Natural killer cell (primary cell): ENCODE results near the gene HRG. TPM values are rescaled to one million over a fixed set of nuclear protein-coding genes. Genes with fewer than 3 reads are reported as not detected.
"Not testable (repeated sequence)": the region's sequence is repeated elsewhere in the genome, so short reads cannot be mapped to it uniquely, and the experiment has no call there.

Experiments
- ATAC-seq, 3 donors: fragments of 150-1000 bp in 2 of 3; fragments of 200-7000 bp in 1 of 3; cut with Tn5 transposase; 1 replicate in 1 of 3; 2 replicates in 2 of 3; pipeline ENCODE4 v1.10.0; 2021; ENCODE audit warnings: mild to moderate bottlenecking in 2 of 3, moderate library complexity in 2 of 3
- DNase-seq, 2 donors: peaks; one replicate each; pipeline versions ENCODE4 v3.0.0 to v3.0.0-alpha.2; 2013 to 2021; ENCODE audit warnings: mixed read lengths in 1 of 2
- H3K27ac ChIP-seq: one replicate; pipeline ENCODE4 v1.5.1; 2013; ENCODE audit warnings: mild to moderate bottlenecking, low read length
- H3K27me3 ChIP-seq: one replicate; pipeline ENCODE4 v1.6.1; 2013; ENCODE audit warnings: low read length; ENCODE audit not compliant: control insufficient read depth, insufficient read depth
- H3K36me3 ChIP-seq: one replicate; pipeline ENCODE4 v1.6.1; 2013; ENCODE audit warnings: low read length; ENCODE audit not compliant: control insufficient read depth, insufficient read depth
- H3K4me1 ChIP-seq: one replicate; pipeline ENCODE4 v1.6.1; 2013; ENCODE audit warnings: low read length; ENCODE audit not compliant: control insufficient read depth, insufficient read depth
- H3K4me3 ChIP-seq: one replicate; pipeline ENCODE4 v1.5.1; 2013; ENCODE audit warnings: low read length
- H3K9me3 ChIP-seq: one replicate; pipeline ENCODE4 v1.6.1; 2013; ENCODE audit warnings: low read length; ENCODE audit not compliant: control insufficient read depth, insufficient read depth
- H3K27ac Mint-ChIP-seq, 2 donors: one replicate each; pipeline ENCODE4 v1.8.0; 2022; ENCODE audit warnings: mild to moderate bottlenecking in 2 of 2, mixed read lengths in 2 of 2, moderate library complexity in 1 of 2
- H3K27me3 Mint-ChIP-seq, 2 donors: one replicate each; pipeline ENCODE4 v1.8.0; 2022; ENCODE audit warnings: low read depth in 2 of 2, mixed read lengths in 2 of 2
- H3K36me3 Mint-ChIP-seq: one replicate; pipeline ENCODE4 v1.8.0; 2022; ENCODE audit warnings: mixed read lengths
- H3K4me1 Mint-ChIP-seq, 2 donors: one replicate each; pipeline ENCODE4 v1.8.0; 2022; ENCODE audit warnings: mixed read lengths in 2 of 2
- H3K4me3 Mint-ChIP-seq: one replicate; pipeline ENCODE4 v1.8.0; 2022; ENCODE audit warnings: mild to moderate bottlenecking, moderate library complexity, mixed read lengths
- H3K9me3 Mint-ChIP-seq, 2 donors: one replicate each; pipeline ENCODE4 v1.8.0; 2022; ENCODE audit warnings: mixed read lengths in 2 of 2
- CTCF ChIP-seq: fragments of 200-600 bp; IDR thresholded peaks from one replicate; pipeline ENCODE4 v1.8.0; 2022; ENCODE audit warnings: antibody characterized with exemption
- WGBS: methylation state at CpG from one replicate; pipeline ENCODE4 v1.1.7; 2013; ENCODE audit warnings: missing lambda C conversion rate; ENCODE audit not compliant: insufficient coverage; 5-methylcytosine and 5-hydroxymethylcytosine counted together
- intact Hi-C: fragments of 100-400 bp; cut with micrococcal nuclease; formaldehyde crosslinking; loops from one replicate; pipeline ENCODE4 v1.14.2; 2022
- total RNA-seq, 4 donors: library from RNA; stranded (reverse); fragments of 120-200 nt in 1 of 4; gene quantifications; one replicate each; pipeline versions ENCODE4 v1.2.3 to v1.2.4, GENCODE V29; 2013 to 2022

HRG gene
- total RNA-seq, 3 donors from 2014 or later (not counting 1 experiment from before 2014, with no cell fraction given), result not detected

DNA sequence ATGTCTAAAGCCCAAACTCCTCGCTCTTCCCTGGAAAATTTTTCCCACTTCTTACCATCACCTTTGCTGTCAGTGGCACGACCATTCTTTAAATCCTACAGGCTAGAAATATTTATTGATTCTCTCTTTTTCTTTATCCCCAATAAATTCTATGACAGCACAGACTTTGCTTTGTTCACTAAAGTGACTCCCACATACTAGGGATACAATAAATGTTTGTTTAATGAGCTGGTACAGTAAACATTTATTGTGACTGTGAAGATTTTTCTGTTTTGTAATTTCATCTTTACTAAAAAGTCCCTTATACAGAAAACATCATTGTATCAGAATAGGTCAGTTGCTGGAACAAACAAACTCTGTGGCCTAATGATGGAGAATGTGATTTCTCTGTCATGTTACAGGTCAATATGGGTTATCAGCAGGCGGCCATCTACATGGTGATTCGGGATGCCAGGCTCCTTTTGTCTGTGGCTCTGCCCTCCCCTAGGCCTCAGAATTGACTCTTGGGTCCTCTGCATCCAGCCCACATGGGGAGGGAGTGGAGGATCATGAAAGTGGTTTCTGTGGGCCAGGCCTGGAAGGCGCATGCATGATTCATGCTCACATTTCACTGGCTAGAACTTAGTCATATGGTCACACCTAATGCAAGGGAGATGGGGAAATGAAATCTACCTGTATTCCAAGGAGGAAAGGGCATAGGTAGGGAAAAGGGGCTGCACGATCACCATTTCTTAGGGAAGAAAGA lies 28.6 kb downstream of the HRG start:
- TF ChIP-seq CTCF, result no peak
- no peak overlapping the region for H3K4me3 ChIP-seq
- intact Hi-C loops, result no loop called here
- no peak overlapping the region for H3K27ac ChIP-seq
- 78% methylated on average over 6 of the region's 6 CpGs for WGBS
- ATAC-seq, result no peak
- peaks cover 7% of the 10 kb centered on the region for H3K27me3 ChIP-seq
- Mint-ChIP-seq H3K27me3 (peaks cover 13 to 22% of the 10 kb centered on the region in 2 donors), H3K4me1 (peaks cover 13 to 26% of the 10 kb centered on the region in 2 donors), H3K9me3 (no peaks in the 10 kb centered on the region), H3K27ac (no peak overlapping the region), H3K4me3 (no peak overlapping the region), H3K36me3 (no peaks in the 10 kb centered on the region)
- no peak for DNase-seq
- no peaks in the 10 kb centered on the region for H3K36me3 ChIP-seq
- H3K4me1 ChIP-seq, result peaks cover 8% of the 10 kb centered on the region
- H3K9me3 ChIP-seq, result no peaks in the 10 kb centered on the region

GRCh38 chr3:186696522-186696921 lies 30.7 kb downstream of the HRG start:
- 95% methylated on average over 2 of the region's 2 CpGs for WGBS
- no peaks in the 10 kb centered on the region for H3K9me3 Mint-ChIP-seq
- no peak overlapping the region for H3K27ac Mint-ChIP-seq
- H3K27me3 Mint-ChIP-seq, result peaks cover 17 to 18% of the 10 kb centered on the region in 2 donors
- intact Hi-C loops, result no loop called here
- peaks cover 8 to 13% of the 10 kb centered on the region in 2 donors for H3K4me1 Mint-ChIP-seq
- Histone ChIP-seq H3K4me1 (peaks cover 7% of the 10 kb centered on the region), H3K36me3 (no peaks in the 10 kb centered on the region), H3K9me3 (no peaks in the 10 kb centered on the region), H3K27ac (no peak overlapping the region), H3K27me3 (peaks cover 7% of the 10 kb centered on the region), H3K4me3 (no peak overlapping the region)
- no peaks in the 10 kb centered on the region for H3K36me3 Mint-ChIP-seq
- no peak for TF ChIP-seq CTCF
- ATAC-seq, result no peak
- no peak for DNase-seq
- no peak overlapping the region for H3K4me3 Mint-ChIP-seq

GRCh38 chr3:186697510-186697909 lies 31.7 kb downstream of the HRG start:
- intact Hi-C loops, result no loop called here
- Mint-ChIP-seq H3K27ac (no peak overlapping the region), H3K9me3 (no peaks in the 10 kb centered on the region), H3K4me1 (peaks cover 0 to 5% of the 10 kb centered on the region in 2 donors), H3K4me3 (no peak overlapping the region), H3K27me3 (peaks cover 23 to 28% of the 10 kb centered on the region in 2 donors), H3K36me3 (no peaks in the 10 kb centered on the region)
- TF ChIP-seq CTCF, result no peak
- no peaks in the 10 kb centered on the region for H3K9me3 ChIP-seq
- H3K4me3 ChIP-seq, result no peak overlapping the region
- 78% methylated on average over 4 of the region's 4 CpGs for WGBS
- H3K27ac ChIP-seq, result no peak overlapping the region
- DNase-seq (no peak), ATAC-seq (no peak)
- no peaks in the 10 kb centered on the region for H3K4me1 ChIP-seq
- H3K27me3 ChIP-seq, result peaks cover 4% of the 10 kb centered on the region
- H3K36me3 ChIP-seq, result no peaks in the 10 kb centered on the region

- Histone ChIP-seq H3K4me1 (no peaks in the 10 kb centered on the region), H3K27me3 (peaks cover 5% of the 10 kb centered on the region), H3K4me3 (no peak overlapping the region), H3K9me3 (no peaks in the 10 kb centered on the region), H3K27ac (no peak overlapping the region), H3K36me3 (no peaks in the 10 kb centered on the region)
- intact Hi-C loops, result no loop called here
- H3K4me3 Mint-ChIP-seq, result no peak overlapping the region
- H3K4me1 Mint-ChIP-seq, result no peaks in the 10 kb centered on the region
- H3K27ac Mint-ChIP-seq, result no peak overlapping the region
- H3K36me3 Mint-ChIP-seq, result no peaks in the 10 kb centered on the region
- no peaks in the 10 kb centered on the region for H3K9me3 Mint-ChIP-seq
- no peak for TF ChIP-seq CTCF
- H3K27me3 Mint-ChIP-seq, result peaks cover 18 to 50% of the 10 kb centered on the region in 2 donors
- 74% methylated on average over 3 of the region's 3 CpGs for WGBS
- DNase-seq (no peak), ATAC-seq (no peak)
These were observed 34.5 kb downstream of the HRG start for GRCh38 chr3:186700267-186700666.

DNA sequence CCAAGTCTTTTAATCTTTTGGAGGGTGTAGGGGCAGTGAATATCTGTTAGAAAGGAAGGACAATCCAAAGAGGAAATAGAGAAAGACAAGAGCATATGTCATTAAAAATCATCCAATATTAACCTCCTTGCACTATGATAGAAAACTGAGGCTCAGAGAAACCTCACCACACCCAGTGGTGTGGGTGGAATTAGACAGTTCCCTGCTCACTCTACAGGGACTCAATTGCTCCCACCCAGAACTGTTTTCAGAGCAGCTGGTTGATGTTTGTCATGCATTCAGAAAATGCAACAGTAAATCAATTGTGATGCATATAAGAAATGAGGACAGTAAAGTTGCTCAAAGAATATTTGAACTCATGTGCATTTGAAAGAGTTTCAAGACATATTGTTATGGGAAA lies 36.6 kb downstream of the HRG start:
- Mint-ChIP-seq H3K27me3 (peaks cover 33 to 70% of the 10 kb centered on the region in 2 donors), H3K4me1 (peaks cover 13% of the 10 kb centered on the region in 2 donors)
- DNase-seq, H3K4me1 ChIP-seq, H3K27me3 ChIP-seq, H3K27ac Mint-ChIP-seq, H3K4me3 ChIP-seq, intact Hi-C loops, H3K9me3 ChIP-seq, H3K36me3 Mint-ChIP-seq, H3K27ac ChIP-seq, H3K9me3 Mint-ChIP-seq, H3K36me3 ChIP-seq, ATAC-seq, H3K4me3 Mint-ChIP-seq: not testable (repeated sequence)
